Breast epithelium (tissue), 3 donors: ENCODE results near the gene PLXNC1.

Experiments
- CTCF ChIP-seq, 3 donors: fragments of 450-650 bp; IDR thresholded peaks; one replicate each; pipeline ENCODE4 v1.5.1; 2016 to 2017; ENCODE audit warnings: antibody characterized with exemption in 3 of 3, mild to moderate bottlenecking in 3 of 3, moderate library complexity in 3 of 3
- POLR2A ChIP-seq: fragments of 450-650 bp; IDR thresholded peaks from one replicate; pipeline ENCODE4 v1.6.1; 2016; ENCODE audit warnings: antibody characterized with exemption, mild to moderate bottlenecking, moderate library complexity

GRCh38 chr12:94191811-94192210, 43.4 kb downstream of the PLXNC1 start:
- TF ChIP-seq CTCF (IDR thresholded peaks at IDR 0.05): no peak
- TF ChIP-seq POLR2A: no peak
